Mononuclear cell (primary cell): ENCODE measurements around the gene PPP2R5C. TPM values are rescaled to one million over a fixed set of nuclear protein-coding genes. Genes with fewer than 3 reads are reported as not detected.

Experiments used
- H3K27me3 ChIP-seq: 2 replicates; pipeline ENCODE4 v1.6.0; 2011; ENCODE audit warnings: low read length, control low read depth; ENCODE audit not compliant: insufficient read depth
- H3K4me1 ChIP-seq: 2 replicates; pipeline ENCODE4 v1.5.1; 2011; ENCODE audit warnings: mild to moderate bottlenecking, low read length, control low read depth; ENCODE audit not compliant: insufficient read depth
- H3K4me3 ChIP-seq: 2 replicates; pipeline ENCODE4 v1.5.1; 2011; ENCODE audit warnings: mild to moderate bottlenecking, low read length, moderate library complexity
- H3K9me3 ChIP-seq: 2 replicates; pipeline ENCODE4 v1.5.1; 2011; ENCODE audit warnings: low read depth, mild to moderate bottlenecking, control low read depth, low read length
- total RNA-seq: library from RNA; depleted of rRNA; stranded (reverse); fragments of >200 nt; gene quantifications from one replicate; pipeline ENCODE4 v1.2.3, GENCODE V29; 2012

PPP2R5C gene
- total RNA-seq, 1 donor, result 466 TPM

DNA sequence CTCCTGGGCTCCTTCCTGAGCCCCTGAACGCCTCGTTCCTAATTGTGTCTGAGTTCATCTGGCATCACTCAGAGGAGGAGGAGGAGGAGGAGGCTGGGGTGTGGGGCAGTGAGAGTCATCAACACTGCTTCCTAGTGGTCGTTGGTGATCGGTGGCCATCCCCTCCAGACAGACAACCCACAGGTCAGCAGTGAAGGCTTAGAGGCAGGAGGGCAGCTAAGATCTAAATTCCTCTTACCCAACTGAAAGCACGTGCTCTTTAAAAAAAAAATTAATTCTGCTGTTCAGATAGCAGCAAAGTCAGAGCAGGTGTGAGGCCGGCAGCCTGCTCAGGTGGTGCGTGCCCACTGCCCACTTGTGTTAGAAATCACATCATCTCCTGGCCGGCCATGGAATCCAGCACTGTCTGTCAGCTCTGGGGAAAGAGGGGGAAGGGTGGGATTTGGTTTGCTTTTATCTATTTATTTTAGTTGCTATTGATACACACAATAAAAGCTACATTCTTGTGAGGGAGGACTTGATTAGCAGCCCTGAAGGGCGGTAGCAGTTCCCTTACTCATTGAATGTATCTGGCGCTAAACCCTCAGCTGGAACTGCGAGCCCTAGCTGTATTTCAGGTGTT is 46.6 kb downstream of the PPP2R5C start:
- no peak overlapping the region for H3K4me3 ChIP-seq
- peaks cover 23% of the 10 kb centered on the region for H3K4me1 ChIP-seq
- H3K27me3 ChIP-seq, result no peaks in the 10 kb centered on the region
- H3K9me3 ChIP-seq, result no peaks in the 10 kb centered on the region

DNA sequence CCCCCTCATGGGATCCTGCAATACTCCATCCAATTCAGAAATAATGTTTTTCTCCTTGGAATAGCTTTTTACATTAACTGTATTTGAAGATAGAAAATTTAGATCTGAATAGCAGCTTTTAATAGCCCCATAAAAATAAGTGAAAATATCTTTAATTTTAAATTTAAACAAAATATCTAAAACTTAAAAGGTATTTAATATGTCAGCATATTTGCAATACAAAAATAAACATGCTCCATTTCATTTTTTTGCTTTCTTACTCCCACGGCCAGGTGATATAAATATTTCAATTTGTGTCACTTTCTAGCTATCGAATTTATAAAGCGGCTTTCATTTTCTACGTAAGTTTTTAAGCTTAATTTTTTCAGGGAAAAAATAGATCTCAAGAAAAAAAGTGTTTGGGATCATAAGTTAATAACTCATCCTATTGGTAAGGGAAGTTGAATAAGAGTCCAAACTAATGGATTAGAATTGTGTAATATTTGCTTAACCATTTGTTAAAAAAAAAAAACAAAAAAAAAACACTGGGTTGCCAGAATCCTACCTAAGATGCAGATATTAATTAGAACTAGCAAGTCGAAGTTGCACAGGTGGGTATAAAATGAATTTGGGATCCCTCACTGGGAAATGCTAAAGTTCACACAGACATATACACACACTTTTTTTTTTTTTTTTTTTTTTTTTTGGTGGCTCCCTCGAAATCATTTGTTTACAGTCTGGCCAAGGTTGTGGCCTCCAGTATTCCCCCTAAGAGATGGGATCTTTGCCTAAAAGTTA is 47.6 kb downstream of the PPP2R5C start:
- Histone ChIP-seq H3K9me3 (no peaks in the 10 kb centered on the region), H3K4me1 (peaks cover 31% of the 10 kb centered on the region), H3K4me3 (peak overlapping the region; percentile 71), H3K27me3 (no peaks in the 10 kb centered on the region)

DNA sequence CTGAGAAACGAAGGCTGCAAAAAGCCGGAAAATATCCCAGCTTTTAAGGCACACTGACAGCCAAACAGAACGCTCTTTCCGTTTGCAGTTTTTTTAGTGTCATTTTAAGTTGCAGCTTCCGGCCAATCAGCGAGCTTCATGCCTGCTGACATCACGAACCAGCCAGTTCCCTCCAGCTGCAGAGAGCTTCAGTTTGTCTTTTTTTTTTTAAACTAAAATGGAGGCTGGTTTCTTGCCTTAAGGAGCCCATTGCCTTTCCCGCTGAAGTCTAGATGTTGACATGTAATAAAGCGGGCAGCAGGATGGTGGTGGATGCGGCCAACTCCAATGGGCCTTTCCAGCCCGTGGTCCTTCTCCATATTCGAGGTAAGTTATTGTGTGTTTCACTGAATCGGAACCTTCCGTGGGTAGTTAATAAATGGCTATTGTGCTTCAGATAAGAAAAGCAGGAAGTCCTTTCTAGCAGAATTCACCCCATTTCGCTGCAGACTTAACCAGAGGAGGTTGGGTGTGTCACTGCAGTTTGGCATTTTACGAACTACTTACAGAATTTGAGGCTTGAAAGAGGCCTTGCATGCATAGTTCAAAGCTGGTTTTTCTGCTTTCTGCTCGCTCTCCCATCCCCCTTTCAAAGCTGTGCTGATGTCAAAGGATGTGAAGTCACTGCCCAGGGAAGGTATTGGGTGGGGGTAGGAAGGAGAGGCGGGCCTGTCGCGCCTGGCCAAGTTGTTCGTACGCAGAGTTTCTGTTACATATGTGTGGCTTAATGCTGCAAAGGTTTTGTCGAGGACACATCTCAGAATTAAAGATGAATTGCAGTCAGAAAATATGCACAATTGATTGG is 48.4 kb downstream of the PPP2R5C start:
- Histone ChIP-seq H3K4me3 (peak overlapping the region; percentile 71), H3K27me3 (no peaks in the 10 kb centered on the region), H3K9me3 (no peaks in the 10 kb centered on the region), H3K4me1 (peaks cover 40% of the 10 kb centered on the region)

DNA sequence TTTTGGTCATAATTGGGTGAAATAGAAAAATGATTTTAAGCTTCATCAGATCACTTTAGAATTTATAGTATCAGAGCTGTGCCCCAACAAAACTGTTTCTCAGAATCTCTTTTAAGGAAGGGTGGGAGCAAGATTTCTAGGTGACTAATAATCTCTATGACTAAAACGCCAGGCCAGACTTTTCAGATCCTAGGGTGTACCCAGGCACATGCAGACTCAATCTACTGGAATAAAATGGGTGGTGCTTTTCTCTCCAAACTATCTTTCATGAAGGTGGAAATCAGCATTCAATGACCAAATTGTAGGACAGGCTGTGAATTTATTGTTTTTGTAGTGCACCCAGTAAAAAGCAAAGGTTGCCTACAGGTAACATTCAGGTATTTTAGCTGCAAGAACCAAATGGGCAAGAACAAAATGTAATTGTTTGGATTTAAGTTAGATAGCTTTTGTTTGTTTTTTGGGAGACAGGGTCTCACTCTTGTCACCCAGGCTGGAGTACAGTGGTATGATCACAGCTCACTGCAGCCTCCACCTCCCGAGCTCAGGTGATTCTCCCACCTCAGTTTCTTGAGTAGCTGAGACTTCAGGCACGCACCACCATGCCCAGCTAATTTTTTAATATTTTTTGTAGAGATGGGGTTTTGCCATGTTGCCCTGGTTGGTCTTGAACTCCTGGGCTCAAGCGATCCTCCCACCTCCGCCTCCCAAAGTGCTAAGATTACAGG is 49.5 kb downstream of the PPP2R5C start:
- no peaks in the 10 kb centered on the region for H3K27me3 ChIP-seq
- H3K9me3 ChIP-seq, result no peaks in the 10 kb centered on the region
- H3K4me3 ChIP-seq, result peak overlapping the region; percentile 71
- H3K4me1 ChIP-seq, result peaks cover 51% of the 10 kb centered on the region

DNA sequence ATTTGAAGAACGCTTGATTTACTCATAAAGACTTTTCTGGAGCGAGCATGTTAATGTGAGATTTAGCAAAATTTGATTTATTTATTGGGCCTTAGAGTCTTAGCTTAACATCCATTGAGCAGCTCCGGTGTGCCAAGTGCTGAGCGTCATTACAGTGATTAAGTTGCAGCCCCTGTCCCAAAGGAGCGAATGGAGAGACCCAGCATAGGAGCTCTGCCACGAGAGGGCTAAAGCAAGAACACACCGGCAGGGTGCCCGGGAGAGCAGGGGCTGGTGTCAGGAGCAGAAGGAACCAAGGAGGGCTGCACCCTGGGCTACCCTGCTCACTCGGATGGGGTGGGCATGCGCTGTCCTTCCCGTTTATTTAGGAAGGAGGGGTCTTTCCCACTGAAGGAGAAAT is 50.6 kb downstream of the PPP2R5C start:
- H3K9me3 ChIP-seq, result no peaks in the 10 kb centered on the region
- H3K27me3 ChIP-seq, result no peaks in the 10 kb centered on the region
- peaks cover 58% of the 10 kb centered on the region for H3K4me1 ChIP-seq
- no peak overlapping the region for H3K4me3 ChIP-seq

DNA sequence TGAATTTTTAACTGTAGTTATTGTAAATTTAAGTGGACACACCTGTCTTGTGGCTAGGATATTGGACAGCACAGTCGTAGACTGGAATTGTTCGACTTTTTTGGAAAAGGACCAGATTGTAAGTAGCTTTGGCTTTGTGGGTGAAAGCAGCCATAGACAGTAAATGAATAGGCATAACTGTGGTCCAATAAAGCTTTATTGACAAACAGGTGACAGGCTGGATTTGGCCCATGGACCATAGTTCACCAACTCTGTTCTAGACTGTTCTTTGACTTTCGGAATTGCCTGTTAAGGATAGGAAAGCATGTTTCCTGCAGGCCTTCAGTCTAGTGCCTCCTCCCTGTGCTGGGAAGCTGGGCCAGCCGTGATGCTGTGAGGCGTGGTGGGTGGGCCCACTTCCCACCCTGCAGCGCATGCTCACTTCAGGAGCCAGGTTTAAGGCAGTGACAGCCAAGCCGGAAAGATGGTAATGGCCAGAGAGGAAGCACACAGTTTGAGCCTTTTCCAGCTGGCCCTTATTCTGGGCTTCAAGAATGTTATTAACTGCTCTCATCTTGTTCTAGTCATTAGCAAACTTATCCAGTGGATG is 51.8 kb downstream of the PPP2R5C start:
- Histone ChIP-seq H3K4me3 (no peak overlapping the region), H3K27me3 (no peaks in the 10 kb centered on the region), H3K4me1 (peaks cover 69% of the 10 kb centered on the region), H3K9me3 (no peaks in the 10 kb centered on the region)

DNA sequence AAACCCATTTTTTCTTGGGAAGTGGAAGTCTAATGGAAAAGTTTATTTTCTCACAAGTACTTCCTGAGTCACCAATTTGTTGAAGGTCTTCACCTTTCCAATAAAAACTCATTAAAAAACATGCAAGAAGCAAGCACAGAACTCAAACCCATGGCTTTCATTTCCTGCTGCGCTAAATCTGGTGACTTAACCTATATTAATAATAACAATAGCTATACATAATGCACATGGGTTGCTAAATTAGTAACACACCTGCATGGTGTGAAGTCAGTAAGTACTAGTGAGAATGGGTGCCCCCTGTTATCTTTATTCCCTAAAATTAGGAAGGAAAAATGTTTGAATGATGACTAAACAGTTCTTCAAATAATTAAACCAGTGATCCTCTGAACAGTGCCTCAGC is 52.3 kb downstream of the PPP2R5C start:
- no peak overlapping the region for H3K4me3 ChIP-seq
- H3K9me3 ChIP-seq, result no peaks in the 10 kb centered on the region
- H3K27me3 ChIP-seq, result no peaks in the 10 kb centered on the region
- peaks cover 73% of the 10 kb centered on the region for H3K4me1 ChIP-seq

DNA sequence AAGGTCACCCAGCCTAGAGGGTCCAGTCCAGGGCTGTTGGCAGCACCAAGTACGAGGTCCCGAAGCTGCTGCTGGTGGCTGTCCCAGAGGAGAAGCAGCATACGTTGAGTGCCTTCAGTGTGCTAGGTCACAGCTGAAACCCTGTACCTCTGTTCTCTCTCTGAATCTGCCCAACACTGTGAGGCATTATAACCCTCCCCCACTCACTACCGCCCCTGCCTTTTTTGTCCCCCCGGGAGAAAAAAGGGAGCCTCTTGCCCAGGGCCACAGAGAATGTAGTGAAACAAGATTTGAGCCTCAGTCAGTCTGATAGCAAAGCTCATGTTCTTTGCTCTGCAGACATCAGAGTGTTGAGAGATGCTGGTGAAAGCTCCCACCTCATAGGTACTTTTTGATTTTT is 53.4 kb downstream of the PPP2R5C start:
- no peak overlapping the region for H3K4me3 ChIP-seq
- H3K9me3 ChIP-seq, result no peaks in the 10 kb centered on the region
- no peaks in the 10 kb centered on the region for H3K27me3 ChIP-seq
- peaks cover 84% of the 10 kb centered on the region for H3K4me1 ChIP-seq

DNA sequence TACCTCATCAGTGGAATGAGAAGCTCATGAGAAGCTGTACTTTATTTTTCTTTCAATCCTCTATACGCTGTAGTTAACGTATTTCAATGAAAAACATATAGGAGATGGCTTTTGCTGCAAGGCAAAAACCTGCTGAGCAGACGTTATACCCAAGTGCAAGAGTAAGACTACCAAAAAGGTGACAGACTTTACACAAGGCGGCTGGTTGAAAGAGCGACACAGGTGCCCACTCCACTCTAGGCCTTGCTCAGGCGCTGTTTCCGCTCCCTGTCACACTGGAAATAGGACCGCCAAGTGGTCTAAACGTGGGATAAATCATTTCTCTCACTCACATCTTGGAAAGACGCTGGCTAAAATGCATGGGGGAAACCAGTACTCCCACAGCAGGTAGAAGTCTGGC is 54.5 kb downstream of the PPP2R5C start:
- Histone ChIP-seq H3K4me1 (peaks cover 92% of the 10 kb centered on the region), H3K9me3 (no peaks in the 10 kb centered on the region), H3K4me3 (no peak overlapping the region), H3K27me3 (no peaks in the 10 kb centered on the region)

DNA sequence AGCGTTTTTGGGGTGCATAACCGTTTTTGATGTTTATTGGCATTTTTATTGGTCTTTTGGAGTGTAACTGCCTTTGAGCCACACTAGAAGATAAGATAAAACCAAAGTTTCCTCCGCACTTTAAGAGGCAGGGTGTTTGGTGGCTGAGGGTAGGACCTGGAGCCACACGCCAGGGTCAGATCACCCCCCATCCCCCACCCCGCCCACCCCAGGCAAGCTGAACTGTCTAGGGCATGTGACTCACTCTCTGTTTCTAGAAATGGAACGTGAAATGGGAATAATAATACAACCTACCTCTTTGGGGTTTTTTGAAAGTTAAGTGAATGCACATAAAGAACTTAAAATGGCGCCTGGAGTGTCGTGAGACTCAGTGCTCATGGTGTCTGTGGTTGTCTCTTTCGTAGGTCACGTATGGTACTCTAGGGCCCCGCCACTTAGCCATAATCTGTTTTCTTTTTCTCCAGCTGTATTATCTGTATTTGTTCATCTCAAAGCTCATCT is 56.0 kb downstream of the PPP2R5C start:
- peaks cover 83% of the 10 kb centered on the region for H3K4me1 ChIP-seq
- H3K4me3 ChIP-seq, result no peak overlapping the region
- no peaks in the 10 kb centered on the region for H3K27me3 ChIP-seq
- no peaks in the 10 kb centered on the region for H3K9me3 ChIP-seq

DNA sequence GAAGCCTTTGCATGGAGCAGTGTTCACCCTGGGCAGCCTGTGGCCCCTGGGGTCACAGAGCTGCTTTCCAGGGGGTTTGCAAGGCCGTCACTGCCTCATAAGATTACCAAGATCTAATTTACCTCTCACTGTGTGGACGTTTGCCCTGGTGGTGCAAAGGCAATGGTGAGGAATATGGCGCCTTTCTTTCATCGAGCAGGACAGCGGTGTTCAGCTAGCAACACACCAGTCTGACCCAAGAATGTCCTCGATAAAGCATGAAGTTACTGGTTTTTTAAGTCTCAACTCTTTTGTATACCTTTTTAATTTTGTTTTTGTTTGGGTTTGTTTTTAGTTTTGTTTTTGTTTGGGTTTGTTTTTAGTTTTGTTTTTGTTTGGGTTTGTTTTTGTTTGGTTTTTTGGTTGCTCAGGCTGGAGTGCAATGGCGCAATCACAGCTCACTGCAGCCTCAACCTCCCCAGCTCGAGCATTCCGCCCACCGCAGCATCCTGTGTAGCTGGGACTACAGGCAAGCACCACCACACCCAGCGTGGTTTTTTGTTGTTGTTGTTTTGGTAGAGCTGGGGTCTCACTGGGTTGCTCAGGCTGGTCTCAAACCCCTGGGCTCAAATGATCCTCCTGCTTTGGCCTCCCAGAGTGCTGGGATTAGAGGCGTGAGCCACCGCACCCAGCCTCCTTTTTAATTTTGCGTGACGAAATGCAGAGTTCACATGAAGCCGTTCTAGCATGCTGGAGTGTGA is 57.9 kb downstream of the PPP2R5C start:
- no peaks in the 10 kb centered on the region for H3K27me3 ChIP-seq
- no peaks in the 10 kb centered on the region for H3K9me3 ChIP-seq
- no peak overlapping the region for H3K4me3 ChIP-seq
- H3K4me1 ChIP-seq, result peaks cover 78% of the 10 kb centered on the region

DNA sequence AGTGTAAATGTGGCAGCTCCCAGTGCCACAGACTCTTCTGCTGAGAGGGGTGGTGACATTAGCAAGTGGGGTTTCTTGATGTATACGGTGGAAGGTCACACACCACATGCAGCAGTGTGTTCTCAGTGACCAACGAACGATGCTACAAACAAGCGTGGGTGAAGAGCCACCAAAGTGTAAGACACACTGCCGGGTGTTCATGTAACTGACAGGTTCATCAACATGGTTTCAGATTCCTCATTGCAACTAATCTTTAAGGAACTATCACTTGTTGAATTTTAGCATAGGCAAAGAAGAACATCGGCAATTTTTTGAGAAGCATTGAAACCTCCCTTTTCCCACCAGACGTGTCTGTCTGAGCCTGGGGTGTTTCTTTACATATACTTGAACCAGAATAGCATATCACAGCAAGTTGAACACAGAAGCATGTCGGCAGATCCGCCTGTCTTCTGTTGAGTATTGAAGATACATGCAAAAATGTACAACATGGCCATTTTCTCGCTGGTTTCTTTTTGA is 58.8 kb downstream of the PPP2R5C start:
- Histone ChIP-seq H3K4me1 (peaks cover 76% of the 10 kb centered on the region), H3K27me3 (no peaks in the 10 kb centered on the region), H3K4me3 (no peak overlapping the region), H3K9me3 (no peaks in the 10 kb centered on the region)

DNA sequence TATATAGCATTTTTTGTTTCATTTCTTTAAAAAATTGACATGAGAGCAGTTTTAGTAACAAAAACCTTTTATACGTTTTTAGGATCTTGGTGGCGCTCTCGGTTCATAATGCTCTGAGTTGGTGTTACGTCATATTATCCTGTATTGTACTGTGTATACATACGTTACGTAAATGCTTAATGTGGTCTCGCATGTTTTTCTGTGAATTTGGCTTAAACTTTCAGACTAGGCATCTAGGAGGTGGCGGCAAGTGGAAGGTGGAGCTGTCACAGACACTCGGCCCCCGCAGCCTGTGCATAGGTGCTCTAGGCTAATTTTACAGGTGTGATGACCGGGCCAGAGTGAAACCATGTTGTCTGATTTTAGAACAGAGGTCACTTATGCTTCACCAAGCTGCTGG is 60.0 kb downstream of the PPP2R5C start:
- Histone ChIP-seq H3K4me3 (no peak overlapping the region), H3K4me1 (peaks cover 76% of the 10 kb centered on the region), H3K9me3 (no peaks in the 10 kb centered on the region), H3K27me3 (no peaks in the 10 kb centered on the region)

DNA sequence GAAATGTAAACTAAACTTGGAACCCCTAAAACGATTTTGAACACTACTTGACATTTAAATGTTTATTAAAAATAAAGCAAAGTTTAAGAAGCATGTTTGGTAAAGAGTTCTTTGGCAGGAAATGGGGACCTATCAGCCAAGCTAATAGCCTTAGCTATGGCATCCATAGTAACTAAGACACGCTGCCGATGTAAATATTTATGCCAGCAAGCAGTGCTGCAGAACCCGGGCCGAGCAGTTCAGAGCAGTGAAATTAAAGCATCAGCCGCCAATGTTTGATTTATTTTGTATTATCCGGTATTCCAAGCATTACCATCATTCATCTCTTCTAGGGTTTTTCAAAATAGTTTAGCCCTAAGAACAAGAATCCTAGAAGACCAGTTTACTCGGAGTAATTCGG is 61.6 kb downstream of the PPP2R5C start:
- peak overlapping the region; percentile 35 for H3K4me3 ChIP-seq
- H3K4me1 ChIP-seq, result peaks cover 76% of the 10 kb centered on the region
- no peaks in the 10 kb centered on the region for H3K9me3 ChIP-seq
- H3K27me3 ChIP-seq, result no peaks in the 10 kb centered on the region
